A673 (cell line): ENCODE results near the gene TMEM132C. TPM values are rescaled to one million over a fixed set of nuclear protein-coding genes. Genes with fewer than 3 reads are reported as not detected.
A peak's percentile ranks its signal among the peaks of the same experiment; 100 is the strongest.

ENCODE experiments used
- BruUV-seq: library from RNA; stranded (reverse); fragments of 400-500 nt; replicated peaks from 2 replicates; lab custom pipeline; 2021; lab: Mats Ljungman, UMichigan
- CTCF ChIA-PET: fragments of 300-600 bp; sonication (Branson Sonifier 250); formaldehyde crosslinking; loops from one replicate; lab custom pipeline; 2022; ENCODE audit warnings: antibody characterized with exemption; lab: Charles Lee
- POLR2A ChIA-PET: fragments of 300-600 bp; sonication (Branson Sonifier 250); formaldehyde crosslinking; loops from one replicate; lab custom pipeline; 2022; ENCODE audit warnings: antibody characterized with exemption; ENCODE audit not compliant: low non-redundant PET; lab: Charles Lee
- DNase-seq: peaks from one replicate; pipeline ENCODE4 v3.0.0-alpha.2; 2015; ENCODE audit warnings: low spot score
- H3K27ac ChIP-seq: fragments of 200-600 bp; sonication (generic); 2 replicates; pipeline ENCODE4 v1.5.1; 2016; ENCODE audit warnings: mixed run types, low read depth, mild to moderate bottlenecking, mixed read lengths, antibody characterized with exemption, low read length; ENCODE audit not compliant: poor library complexity, severe bottlenecking
- H3K27me3 ChIP-seq: fragments of 200-600 bp; sonication (generic); replicated peaks from 2 replicates; pipeline ENCODE4 v1.6.1; 2017; ENCODE audit warnings: mixed run types, low read depth, mild to moderate bottlenecking, mixed read lengths, antibody characterized with exemption, low read length; ENCODE audit not compliant: insufficient read depth, poor library complexity
- H3K36me3 ChIP-seq: fragments of 200-600 bp; sonication (generic); 2 replicates; pipeline ENCODE4 v1.6.1; 2016; ENCODE audit warnings: mixed run types, mild to moderate bottlenecking, mixed read lengths, antibody characterized with exemption, low read length; ENCODE audit not compliant: insufficient read depth, poor library complexity, severe bottlenecking
- H3K4me1 ChIP-seq: fragments of 200-600 bp; sonication (generic); 2 replicates; pipeline ENCODE4 v1.6.1; 2017; ENCODE audit warnings: mixed run types, mild to moderate bottlenecking, mixed read lengths, antibody characterized with exemption, low read length; ENCODE audit not compliant: insufficient read depth, poor library complexity, severe bottlenecking
- H3K4me3 ChIP-seq: fragments of 200-600 bp; sonication (generic); 2 replicates; pipeline ENCODE4 v1.5.1; 2016; ENCODE audit warnings: low read depth, mixed run types, mild to moderate bottlenecking, mixed read lengths, low read length; ENCODE audit not compliant: poor library complexity, severe bottlenecking
- H3K9me3 ChIP-seq: fragments of 200-600 bp; sonication (generic); 2 replicates; pipeline ENCODE4 v1.6.1; 2016; ENCODE audit warnings: mixed run types, low read depth, mild to moderate bottlenecking, mixed read lengths, antibody characterized with exemption, low read length; ENCODE audit not compliant: poor library complexity, severe bottlenecking
- EZH2 ChIP-seq: fragments of 200-600 bp; sonication (generic); IDR thresholded peaks from 2 replicates; pipeline ENCODE4 v1.6.1; 2017; ENCODE audit warnings: borderline replicate concordance, low read depth, mild to moderate bottlenecking, mixed read lengths, antibody characterized with exemption, low read length; ENCODE audit not compliant: poor library complexity, severe bottlenecking
- intact Hi-C: fragments of 100-400 bp; cut with micrococcal nuclease; formaldehyde crosslinking; loops from one replicate; pipeline ENCODE4 v1.10.0; 2022; ENCODE audit not compliant: unreplicated experiment
- total RNA-seq: library from RNA; stranded (reverse); gene quantifications from 2 replicates; pipeline ENCODE4 v1.2.3, GENCODE V29; 2021
- TF ChIP-seq, protein P1 (sequence below): fragments of 300-800, 200-600 bp; sonication (generic); conservative IDR thresholded peaks from 2 replicates; pipeline ENCODE4 v1.5.1; 2017; ENCODE audit warnings: low read depth, mild to moderate bottlenecking, antibody characterized with exemption, low read length, moderate library complexity, mixed read lengths

Gene TMEM132C
- total RNA-seq, 1 experiment from 2014 or later: not detected

DNA sequence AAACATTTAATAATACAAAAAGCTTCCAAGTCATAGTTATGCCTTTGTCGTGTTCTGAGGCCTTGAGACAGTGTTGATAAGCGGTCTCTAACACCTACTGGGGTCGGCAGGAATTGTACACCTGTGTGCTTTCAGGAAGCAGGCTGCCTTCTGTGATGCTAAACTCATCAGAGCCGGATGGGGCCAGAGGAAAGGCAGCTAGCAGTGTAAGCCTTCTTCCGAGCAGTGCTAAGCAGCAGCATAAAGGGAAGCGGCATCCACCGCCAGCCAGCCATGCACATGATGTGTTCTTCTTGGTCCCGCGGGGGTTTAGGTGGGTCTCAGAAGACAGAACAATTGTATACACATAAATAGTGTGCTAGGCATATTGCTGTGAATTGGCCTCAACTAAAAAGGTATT is 397.5 kb downstream of the TMEM132C start:
- DNase-seq: no peak
- no peak for TF ChIP-seq EZH2
- TF ChIP-seq, protein P1, sequence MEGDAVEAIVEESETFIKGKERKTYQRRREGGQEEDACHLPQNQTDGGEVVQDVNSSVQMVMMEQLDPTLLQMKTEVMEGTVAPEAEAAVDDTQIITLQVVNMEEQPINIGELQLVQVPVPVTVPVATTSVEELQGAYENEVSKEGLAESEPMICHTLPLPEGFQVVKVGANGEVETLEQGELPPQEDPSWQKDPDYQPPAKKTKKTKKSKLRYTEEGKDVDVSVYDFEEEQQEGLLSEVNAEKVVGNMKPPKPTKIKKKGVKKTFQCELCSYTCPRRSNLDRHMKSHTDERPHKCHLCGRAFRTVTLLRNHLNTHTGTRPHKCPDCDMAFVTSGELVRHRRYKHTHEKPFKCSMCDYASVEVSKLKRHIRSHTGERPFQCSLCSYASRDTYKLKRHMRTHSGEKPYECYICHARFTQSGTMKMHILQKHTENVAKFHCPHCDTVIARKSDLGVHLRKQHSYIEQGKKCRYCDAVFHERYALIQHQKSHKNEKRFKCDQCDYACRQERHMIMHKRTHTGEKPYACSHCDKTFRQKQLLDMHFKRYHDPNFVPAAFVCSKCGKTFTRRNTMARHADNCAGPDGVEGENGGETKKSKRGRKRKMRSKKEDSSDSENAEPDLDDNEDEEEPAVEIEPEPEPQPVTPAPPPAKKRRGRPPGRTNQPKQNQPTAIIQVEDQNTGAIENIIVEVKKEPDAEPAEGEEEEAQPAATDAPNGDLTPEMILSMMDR: no peak
- Histone ChIP-seq H3K4me3 (no peak overlapping the region), H3K4me1 (no peaks in the 10 kb centered on the region), H3K27ac (no peak overlapping the region), H3K9me3 (no peaks in the 10 kb centered on the region), H3K36me3 (no peaks in the 10 kb centered on the region), H3K27me3 (no peaks in the 10 kb centered on the region)
- intact Hi-C loops: no loop called here
- no TSS peak for BruUV-seq
- POLR2A ChIA-PET: no interaction called here
- CTCF ChIA-PET: no interaction called here

DNA sequence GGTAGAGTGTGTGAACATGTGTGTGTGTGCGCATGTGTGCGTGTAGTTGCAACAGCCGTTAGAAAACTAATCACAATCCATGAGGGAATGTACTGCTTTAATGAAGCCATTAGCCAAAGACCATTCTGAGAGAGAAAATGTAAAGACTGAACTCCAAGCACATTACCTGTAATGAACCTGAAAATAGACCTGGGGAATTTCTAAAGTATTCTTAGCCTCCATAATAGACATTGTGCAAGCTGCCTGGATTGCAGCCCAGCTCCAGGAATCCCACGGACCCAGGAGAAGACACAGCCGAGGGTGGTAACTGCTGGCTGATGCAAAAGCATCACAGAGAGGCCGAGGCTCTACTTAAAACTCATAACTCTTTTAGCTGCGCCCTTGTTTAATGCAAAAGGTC is 400.2 kb downstream of the TMEM132C start:
- Histone ChIP-seq H3K4me1 (no peaks in the 10 kb centered on the region), H3K27ac (no peak overlapping the region), H3K27me3 (no peaks in the 10 kb centered on the region), H3K4me3 (no peak overlapping the region), H3K36me3 (no peaks in the 10 kb centered on the region), H3K9me3 (no peaks in the 10 kb centered on the region)
- no TSS peak for BruUV-seq
- POLR2A ChIA-PET: no interaction called here
- intact Hi-C loops: no loop called here
- CTCF ChIA-PET: no interaction called here
- DNase-seq: no peak
- TF ChIP-seq EZH2: no peak
- TF ChIP-seq, protein P1: no peak

DNA sequence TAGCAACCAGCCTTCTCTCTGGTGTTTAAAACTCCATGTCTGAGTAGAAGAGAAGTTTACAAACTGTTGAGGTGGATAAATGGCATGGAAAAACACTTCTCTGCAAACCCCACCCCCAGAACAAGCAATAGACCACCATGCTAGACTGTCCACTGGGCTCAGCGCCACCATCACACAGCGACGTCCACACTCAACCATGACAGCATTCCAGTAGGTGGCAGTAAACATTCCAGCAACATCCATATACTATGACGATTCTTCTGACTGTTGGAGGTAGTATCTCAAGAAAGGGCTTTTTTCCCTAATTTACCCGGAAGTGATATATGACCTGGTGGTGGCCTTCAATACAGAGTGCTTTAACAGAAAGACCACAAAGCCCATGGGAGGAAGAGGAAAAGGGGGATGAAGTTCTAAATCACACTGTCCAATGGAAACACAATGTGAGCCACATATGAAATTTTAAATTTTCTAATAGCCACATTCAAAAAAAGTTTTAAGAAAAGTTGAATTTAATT is 404.6 kb downstream of the TMEM132C start:
- no TSS peak for BruUV-seq
- H3K4me1 ChIP-seq: no peaks in the 10 kb centered on the region
- TF ChIP-seq, protein P1: peak; percentile 55
- no peak for TF ChIP-seq EZH2
- intact Hi-C loops: no loop called here
- H3K36me3 ChIP-seq: no peaks in the 10 kb centered on the region
- ChIA-PET CTCF (no interaction called here), POLR2A (no interaction called here)
- peak; percentile 36 for DNase-seq
- no peak overlapping the region for H3K27ac ChIP-seq
- H3K9me3 ChIP-seq: no peaks in the 10 kb centered on the region
- H3K4me3 ChIP-seq: no peak overlapping the region
- peaks cover 31% of the 10 kb centered on the region for H3K27me3 ChIP-seq
